Thoracic aorta (tissue), 2 donors: ENCODE data around the gene KIAA1217. TPM values are rescaled to one million over a fixed set of nuclear protein-coding genes. Genes with fewer than 3 reads are reported as not detected.

Experiments
- ATAC-seq: fragments of 150-250 bp; one replicate; pipeline ENCODE4 v1.8.0; 2017; ENCODE audit warnings: low read depth; ENCODE audit not compliant: insufficient number of reproducible peaks, low FRiP score
- DNase-seq: peaks from one replicate; pipeline ENCODE4 v3.0.0-alpha.2; 2020; ENCODE audit warnings: low spot score
- H3K27ac ChIP-seq, 2 donors: fragments of 200-600 bp; sonication (generic); 1 replicate in 1 of 2; 2 replicates in 1 of 2; pipeline ENCODE4 v1.5.1; 2016; ENCODE audit warnings: mild to moderate bottlenecking in 2 of 2, moderate library complexity in 2 of 2
- H3K27me3 ChIP-seq: fragments of 200-600 bp; sonication (generic); replicated peaks from 2 replicates; pipeline ENCODE4 v1.6.0; 2016; ENCODE audit warnings: mild to moderate bottlenecking; ENCODE audit not compliant: insufficient read depth
- H3K36me3 ChIP-seq: fragments of 200-600 bp; sonication (generic); one replicate; pipeline ENCODE4 v1.5.1; 2016
- H3K4me1 ChIP-seq, 2 donors: fragments of 200-600 bp; sonication (generic); 1 replicate in 1 of 2; 2 replicates in 1 of 2; pipeline versions ENCODE4 v1.5.1 to v1.6.0; 2016; ENCODE audit warnings: low read depth in 2 of 2, mild to moderate bottlenecking in 1 of 2; ENCODE audit not compliant: control insufficient read depth in 1 of 2
- H3K4me3 ChIP-seq: fragments of 200-600 bp; sonication (generic); 2 replicates; pipeline ENCODE4 v1.5.1; 2016; ENCODE audit warnings: mild to moderate bottlenecking
- H3K9me3 ChIP-seq: fragments of 200-600 bp; sonication (generic); 2 replicates; pipeline ENCODE4 v1.5.1; 2016
- CTCF ChIP-seq: fragments of 200-600 bp; sonication (generic); IDR thresholded peaks from one replicate; pipeline ENCODE4 v1.5.1; 2019; ENCODE audit warnings: antibody characterized with exemption
- total RNA-seq, 2 donors: library from RNA; depleted of rRNA; stranded (reverse); fragments of >200 nt; gene quantifications; one replicate each; pipeline versions ENCODE4 v1.1.0 to v1.2.3, GENCODE V29; 2016

The KIAA1217 gene
- total RNA-seq, 2 donors from 2014 or later, result 15.2 to 15.6 TPM

GRCh38 chr10:24170199-24170598 is 38.7 kb upstream of the KIAA1217 start:
- no peaks in the 10 kb centered on the region for H3K36me3 ChIP-seq
- no peaks in the 10 kb centered on the region for H3K27me3 ChIP-seq
- TF ChIP-seq CTCF, result no peak
- H3K4me3 ChIP-seq, result no peak overlapping the region
- ATAC-seq (no peak), DNase-seq (no peak)
- H3K9me3 ChIP-seq, result no peaks in the 10 kb centered on the region
- no peaks in the 10 kb centered on the region for H3K4me1 ChIP-seq
- H3K27ac ChIP-seq, result no peak overlapping the region

- H3K4me3 ChIP-seq, result no peak overlapping the region
- no peaks in the 10 kb centered on the region for H3K4me1 ChIP-seq
- TF ChIP-seq CTCF, result no peak
- H3K9me3 ChIP-seq, result no peaks in the 10 kb centered on the region
- H3K27me3 ChIP-seq, result no peaks in the 10 kb centered on the region
- DNase-seq, result no peak
- H3K36me3 ChIP-seq, result no peaks in the 10 kb centered on the region
- ATAC-seq, result no peak
- no peak overlapping the region for H3K27ac ChIP-seq
Measured at GRCh38 chr10:24172909-24173308, 36.0 kb upstream of the KIAA1217 start.

GRCh38 chr10:24174014-24174413 is 34.9 kb upstream of the KIAA1217 start:
- no peak for ATAC-seq
- no peak for DNase-seq

GRCh38 chr10:24176658-24177057 is 32.3 kb upstream of the KIAA1217 start:
- peaks cover 9% of the 10 kb centered on the region for H3K9me3 ChIP-seq
- no peaks in the 10 kb centered on the region for H3K36me3 ChIP-seq
- no peak overlapping the region for H3K27ac ChIP-seq
- H3K4me1 ChIP-seq, result no peaks in the 10 kb centered on the region
- DNase-seq (no peak), ATAC-seq (no peak)
- H3K4me3 ChIP-seq, result no peak overlapping the region
- no peak for TF ChIP-seq CTCF
- no peaks in the 10 kb centered on the region for H3K27me3 ChIP-seq

More at GRCh38 chr10:24174014-24174413, 34.9 kb upstream of the KIAA1217 start:
- no peaks in the 10 kb centered on the region for H3K27me3 ChIP-seq
- no peak overlapping the region for H3K27ac ChIP-seq
- peaks cover 6% of the 10 kb centered on the region for H3K9me3 ChIP-seq
- no peak overlapping the region for H3K4me3 ChIP-seq
- H3K4me1 ChIP-seq, result no peaks in the 10 kb centered on the region
- TF ChIP-seq CTCF, result no peak
- H3K36me3 ChIP-seq, result no peaks in the 10 kb centered on the region

GRCh38 chr10:24177636-24178035 is 31.3 kb upstream of the KIAA1217 start:
- Histone ChIP-seq H3K4me1 (no peaks in the 10 kb centered on the region), H3K9me3 (peaks cover 9% of the 10 kb centered on the region), H3K4me3 (no peak overlapping the region), H3K27ac (no peak overlapping the region), H3K27me3 (no peaks in the 10 kb centered on the region), H3K36me3 (no peaks in the 10 kb centered on the region)
- TF ChIP-seq CTCF, result no peak
- DNase-seq, result no peak
- no peak for ATAC-seq
